HL-60 (cell line): ENCODE data around the gene TNFRSF1B.

Source experiments
- DNase-seq, 2 experiments: peaks; one replicate each; pipeline ENCODE4 v3.0.0-alpha.2; 2010 to 2020; ENCODE audit warnings: low read depth in 1 of 2, low spot score in 1 of 2
- H3K27ac ChIP-seq: fragments of 250-450 bp; sonication (Bioruptor Pico); replicated peaks from 2 replicates; pipeline ENCODE4 v1.5.1; 2020; ENCODE audit warnings: mild to moderate bottlenecking, moderate library complexity
- H3K27me3 ChIP-seq: fragments of 250-450 bp; sonication (Bioruptor Pico); 2 replicates; pipeline ENCODE4 v1.5.1; 2021; ENCODE audit warnings: mild to moderate bottlenecking, moderate library complexity; ENCODE audit not compliant: insufficient read depth, poor library complexity, severe bottlenecking
- H3K4me3 ChIP-seq: replicated peaks from 2 replicates; pipeline ENCODE4 v1.5.1; 2011; ENCODE audit warnings: mild to moderate bottlenecking, control low read depth, low read length; ENCODE audit not compliant: insufficient read depth
- CTCF ChIP-seq: IDR thresholded peaks from one replicate; pipeline ENCODE4 v1.5.1; 2011; ENCODE audit warnings: low read length, control low read depth, inconsistent platforms; ENCODE audit not compliant: insufficient read depth
- GABPA ChIP-seq: IDR thresholded peaks from 2 replicates; pipeline ENCODE4 v1.6.1; 2012; ENCODE audit warnings: low read depth
- POLR2AphosphoS5 ChIP-seq: IDR thresholded peaks from 2 replicates; pipeline ENCODE4 v1.6.1; 2012; ENCODE audit warnings: low read depth
- REST ChIP-seq: IDR thresholded peaks from 2 replicates; pipeline ENCODE4 v1.6.1; 2012; ENCODE audit warnings: low read depth; ENCODE audit not compliant: insufficient replicate concordance
- SPI1 ChIP-seq: IDR thresholded peaks from 2 replicates; pipeline ENCODE4 v1.6.1; 2012; ENCODE audit warnings: low read depth, mild to moderate bottlenecking, borderline replicate concordance

The TNFRSF1B gene

GRCh38 chr1:12168451-12169160, 1.8 kb downstream of the TNFRSF1B start:
- H3K27ac ChIP-seq = peak overlapping the region; percentile 82
- no peak for DNase-seq
- TF ChIP-seq SPI1 = peak; percentile 40; the same call in 1 of the 2 replicates
- no peak for TF ChIP-seq GABPA
- TF ChIP-seq REST = no peak
- TF ChIP-seq CTCF = no peak
- no peaks in the 10 kb centered on the region for H3K27me3 ChIP-seq
- H3K4me3 ChIP-seq = peak overlapping the region; percentile 80

GRCh38 chr1:12169442-12170135, 2.8 kb downstream of the TNFRSF1B start:
- H3K27me3 ChIP-seq = no peaks in the 10 kb centered on the region
- peak overlapping the region; percentile 80 for H3K4me3 ChIP-seq

GRCh38 chr1:12170263-12170671, 3.5 kb downstream of the TNFRSF1B start:
- TF ChIP-seq GABPA (no peak), CTCF (no peak), REST (no peak), SPI1 (no peak), POLR2AphosphoS5 (no peak)
- Histone ChIP-seq H3K27me3 (no peaks in the 10 kb centered on the region), H3K4me3 (peak overlapping the region; percentile 13; the same call in 1 of the 2 replicates), H3K27ac (no peak overlapping the region)
- no peak for DNase-seq

More at GRCh38 chr1:12169442-12170135, 2.8 kb downstream of the TNFRSF1B start:
- no peak overlapping the region for H3K27ac ChIP-seq
- no peak for DNase-seq
- TF ChIP-seq GABPA (no peak), CTCF (no peak), SPI1 (no peak)
